Epithelial cell of esophagus (primary cell): ENCODE data around the gene SF3B4.
A peak's percentile ranks its signal among the peaks of the same experiment; 100 is the strongest.
"Not testable (repeated sequence)": the region's sequence is repeated elsewhere in the genome, so short reads cannot be mapped to it uniquely, and the experiment has no call there.

Source experiments
- DNase-seq: peaks from one replicate; pipeline ENCODE4 v3.0.0; 2010; ENCODE audit warnings: low read depth
- H3K4me3 ChIP-seq: 2 replicates; pipeline ENCODE4 v1.5.1; 2011; ENCODE audit warnings: mild to moderate bottlenecking, low read length, control low read depth
- CTCF ChIP-seq: IDR thresholded peaks from 2 replicates; pipeline ENCODE4 v1.5.1; 2011; ENCODE audit warnings: low read depth, mild to moderate bottlenecking, low read length, control low read depth, inconsistent platforms; ENCODE audit not compliant: insufficient read depth; ENCODE audit errors: missing control alignments

Gene SF3B4

GRCh38 chr1:149942207-149942606 lies 14.6 kb upstream of the SF3B4 start:
- TF ChIP-seq CTCF = peak; percentile 32
- no peak overlapping the region for H3K4me3 ChIP-seq
- DNase-seq = peak; percentile 61

DNA sequence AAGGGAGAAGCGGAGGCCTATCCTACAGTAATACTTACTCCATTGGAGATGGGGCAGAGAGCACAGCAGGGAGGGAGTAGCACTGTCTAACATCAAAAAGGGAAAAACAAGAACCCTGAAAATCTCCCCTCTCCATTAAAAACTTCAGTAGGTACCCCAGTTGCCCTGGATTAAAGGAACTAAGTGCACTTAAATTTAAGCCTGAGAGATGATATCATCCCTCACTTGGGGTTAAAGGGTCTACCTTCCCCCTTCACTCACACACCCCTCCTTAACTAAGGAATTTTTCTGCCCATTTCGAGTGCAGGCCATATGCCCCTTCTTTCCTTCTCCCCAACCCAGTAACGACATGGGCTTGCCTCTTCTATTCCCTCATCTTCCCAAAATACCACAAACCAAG lies 12.8 kb upstream of the SF3B4 start:
- no peak overlapping the region for H3K4me3 ChIP-seq
- no peak for TF ChIP-seq CTCF

DNA sequence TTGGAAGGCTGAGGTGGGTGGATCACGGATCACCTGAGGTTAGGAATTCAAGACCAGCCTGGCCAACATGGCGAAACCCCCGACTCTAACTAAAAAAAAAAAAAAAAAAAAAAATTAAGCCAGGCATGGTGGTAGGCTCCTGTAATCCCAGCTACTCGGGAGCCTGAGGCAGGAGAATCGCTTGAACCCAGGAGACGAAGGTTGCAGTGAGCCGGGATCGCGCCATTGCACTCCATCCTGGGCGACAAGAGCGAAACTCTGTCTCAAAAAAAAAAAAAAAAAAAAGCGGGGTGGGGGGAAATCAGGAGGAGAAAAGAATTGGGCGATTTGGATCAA lies 11.0 kb upstream of the SF3B4 start:
- H3K4me3 ChIP-seq = peak overlapping the region; percentile 28
- DNase-seq = not testable (repeated sequence)

More for the DNA sequence above, 12.8 kb upstream of the SF3B4 start:
- DNase-seq = no peak

DNA sequence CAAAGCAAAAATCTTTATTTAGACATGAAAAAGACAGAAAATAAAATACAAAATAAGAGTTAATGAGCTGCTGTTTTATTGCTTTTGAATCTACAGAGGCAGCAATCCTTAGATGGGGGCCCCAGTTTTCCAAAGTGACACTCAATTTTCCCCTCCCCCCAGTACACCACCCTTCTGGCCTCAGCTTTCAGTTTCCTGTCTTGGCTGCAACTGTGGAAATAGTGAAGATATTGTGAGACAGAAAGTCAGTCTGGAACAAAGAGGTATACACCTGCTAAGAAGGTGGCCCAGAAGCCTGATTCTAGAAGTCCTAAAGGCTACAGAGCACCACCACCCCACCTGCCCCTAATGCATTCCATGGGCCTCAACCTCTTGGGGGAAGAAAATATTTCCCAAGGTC lies 10.2 kb upstream of the SF3B4 start:
- no peak overlapping the region for H3K4me3 ChIP-seq
- no peak for DNase-seq
- no peak for TF ChIP-seq CTCF

DNA sequence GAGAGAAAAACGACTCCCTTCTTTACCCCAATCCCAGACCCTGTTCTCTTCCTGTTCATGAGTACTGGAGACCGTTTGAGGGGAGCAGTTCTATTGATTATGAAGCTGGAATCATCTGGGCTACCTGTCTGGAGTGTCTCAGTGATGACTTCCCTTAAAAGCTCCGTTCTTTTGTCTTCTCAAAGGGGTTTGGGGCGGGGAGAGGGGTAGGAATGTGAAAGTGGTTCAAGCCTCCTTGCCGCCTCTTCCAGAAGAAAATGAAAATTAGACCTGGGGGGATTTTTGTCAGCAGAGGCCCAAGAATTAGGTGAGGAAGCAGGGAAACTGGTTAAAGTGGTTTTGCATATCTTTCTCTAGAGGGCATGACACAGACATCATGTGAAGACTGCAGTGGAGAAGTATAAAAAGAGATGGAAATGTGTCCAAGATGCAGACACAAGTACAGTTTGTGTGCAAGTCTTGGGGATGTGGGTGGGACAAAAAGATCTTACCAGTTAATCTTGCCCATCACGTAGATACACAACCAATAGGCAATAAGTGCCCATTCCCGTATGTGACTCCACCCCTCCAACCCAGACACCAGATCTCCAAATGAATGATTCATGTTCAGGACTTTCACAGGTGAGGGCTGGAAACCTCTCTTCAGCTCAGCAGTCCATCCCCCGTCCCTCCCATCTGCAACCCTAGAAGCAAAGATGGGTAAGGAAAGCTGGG lies 9.5 kb upstream of the SF3B4 start:
- DNase-seq = peak; percentile 94
- TF ChIP-seq CTCF = peak; percentile 12
- H3K4me3 ChIP-seq = peak overlapping the region; percentile 72

DNA sequence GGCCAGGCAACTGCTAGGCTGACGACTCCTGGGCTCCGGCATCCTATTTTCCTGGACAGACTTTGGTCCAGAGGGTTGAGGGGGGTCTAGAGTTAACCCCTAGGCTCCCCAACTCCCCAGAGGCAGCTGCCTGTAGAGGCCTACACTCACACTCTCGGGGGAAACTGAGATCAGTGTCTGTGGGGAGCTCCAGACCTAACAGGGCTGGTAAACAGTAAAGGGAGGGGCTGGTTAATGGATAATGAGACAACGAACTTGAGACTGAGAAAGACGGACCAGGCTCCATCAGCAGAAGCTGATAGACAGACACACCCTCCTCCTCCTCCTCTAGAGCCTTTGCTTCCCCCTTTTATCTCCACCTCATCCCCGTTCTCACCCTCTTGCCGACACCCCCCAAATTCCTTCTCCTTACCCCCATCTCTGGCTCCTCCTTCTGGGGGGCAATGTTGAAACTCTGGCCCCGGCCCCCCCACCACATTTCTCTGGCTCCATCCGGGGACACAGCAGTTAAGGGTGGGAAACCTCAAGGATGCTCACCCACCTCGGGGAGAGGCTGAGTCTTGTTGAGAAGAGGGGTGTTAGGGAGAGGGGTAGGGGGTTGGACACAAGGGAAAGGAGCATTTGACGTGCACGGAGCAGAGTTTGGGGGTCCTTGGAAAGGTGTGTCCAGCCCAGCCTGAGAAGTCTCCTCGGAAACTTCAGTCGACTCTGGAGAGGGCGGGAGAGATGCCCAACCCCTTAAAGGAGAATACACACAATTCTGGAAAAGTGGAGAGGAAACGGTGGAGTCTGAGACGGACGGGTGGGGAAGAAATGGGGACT lies 8.8 kb upstream of the SF3B4 start, which contains the start of gene MTMR11:
Gene MTMR11, minus strand, starts transcription at position 710 of the 822 bp plus-strand sequence. Its CDS starts 232 bp downstream, at position 478.
- no peak for TF ChIP-seq CTCF
- H3K4me3 ChIP-seq = peak within 1 kb of the TSS; percentile 72
- DNase-seq = peak; percentile 51

- no peak for DNase-seq
- no peak for TF ChIP-seq CTCF
- no peak overlapping the region for H3K4me3 ChIP-seq
Observed at GRCh38 chr1:149934356-149934755, 6.8 kb upstream of the SF3B4 start.
